Activated CD4-positive, alpha-beta memory T cell treated with anti-CD3 and anti-CD28 coated beads for 36 hours (primary cell): Measurements from ENCODE around the gene BTBD9. TPM values are rescaled to one million over a fixed set of nuclear protein-coding genes. Genes with fewer than 3 reads are reported as not detected.
"Not testable (repeated sequence)": the region's sequence is repeated elsewhere in the genome, so short reads cannot be mapped to it uniquely, and the experiment has no call there.

Experiments used
- CTCF ChIA-PET: fragments of 350-600 bp; sonication (Branson Sonifier 250); formaldehyde crosslinking; loops from one replicate; lab custom pipeline; 2021; ENCODE audit warnings: antibody characterized with exemption, inconsistent platforms; lab: Charles Lee
- POLR2A ChIA-PET: fragments of 350-600 bp; sonication (Branson Sonifier 250); formaldehyde crosslinking; loops from one replicate; lab custom pipeline; 2021; ENCODE audit warnings: antibody characterized with exemption; lab: Charles Lee
- DNase-seq: peaks from one replicate; pipeline ENCODE4 v3.0.0-alpha.2; 2020
- H3K27ac Mint-ChIP-seq: one replicate; pipeline ENCODE4 v1.8.0; 2021; ENCODE audit warnings: mixed read lengths
- H3K27me3 Mint-ChIP-seq: one replicate; pipeline ENCODE4 v1.8.0; 2021; ENCODE audit warnings: mixed read lengths
- H3K36me3 Mint-ChIP-seq: one replicate; pipeline ENCODE4 v1.8.0; 2021; ENCODE audit warnings: mixed read lengths
- H3K4me1 Mint-ChIP-seq: one replicate; pipeline ENCODE4 v1.8.0; 2021; ENCODE audit warnings: low read depth, mixed read lengths
- H3K4me3 Mint-ChIP-seq: one replicate; pipeline ENCODE4 v1.8.0; 2021; ENCODE audit warnings: mild to moderate bottlenecking, mixed read lengths
- H3K9me3 Mint-ChIP-seq: one replicate; pipeline ENCODE4 v1.8.0; 2021; ENCODE audit warnings: mixed read lengths
- intact Hi-C: fragments of 100-400 bp; cut with micrococcal nuclease; formaldehyde crosslinking; loops from one replicate; pipeline ENCODE4 v1.15.1; 2023
- total RNA-seq, 2 experiments: library from RNA; stranded (reverse); gene quantifications; one replicate each; pipeline ENCODE4 v1.2.3, GENCODE V29; 2021

BTBD9 gene
- total RNA-seq, 2 experiments from 2014 or later = 14.4 to 14.6 TPM

DNA sequence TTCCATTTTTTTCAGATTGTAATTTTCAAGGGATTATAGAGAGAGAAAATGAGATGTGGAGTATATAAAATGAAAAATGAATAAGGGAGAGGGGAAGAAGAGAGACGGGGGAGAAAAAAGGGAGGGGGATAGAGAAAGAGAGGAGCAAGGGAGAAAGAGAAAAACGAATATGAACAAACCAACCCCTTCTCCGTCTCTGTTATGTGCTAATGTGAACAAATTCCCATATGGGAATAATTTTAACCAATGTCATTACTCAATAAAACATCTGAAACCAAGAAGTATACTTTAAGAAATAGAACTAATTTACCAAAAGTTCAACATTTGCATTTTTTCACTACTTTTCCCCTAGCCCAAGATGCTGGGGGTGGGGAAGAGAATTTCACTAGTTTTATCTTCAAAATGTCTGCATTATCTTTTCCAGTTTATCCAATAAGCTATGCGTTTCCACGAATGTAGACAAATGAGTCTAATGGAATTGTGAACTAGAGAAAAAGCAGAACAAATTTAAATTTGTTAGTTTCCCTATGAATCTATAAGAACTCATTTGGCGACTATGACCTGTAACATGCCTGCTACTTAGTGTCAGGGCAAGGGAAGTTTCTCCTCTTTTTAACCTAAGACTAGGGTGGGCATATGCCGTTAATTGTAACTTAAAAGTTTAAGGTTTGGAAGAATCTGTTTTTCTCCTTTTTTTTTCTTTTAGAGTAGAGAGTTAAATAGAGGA, 286.3 kb downstream of the BTBD9 start:
- ChIA-PET POLR2A (no interaction called here), CTCF (interaction anchor here (0.5 to 0.7 kb wide), 2 partner anchors 444 to 699 kb away, joined by 3 to 5 read pairs; no protein-coding TSS in a partner anchor)
- no peak for DNase-seq
- no peak overlapping the region for H3K27ac Mint-ChIP-seq
- intact Hi-C loops = loop anchor here (2.0 to 10.0 kb wide), 2 partner anchors 59 to 319 kb away; no protein-coding TSS in a partner anchor
- no peaks in the 10 kb centered on the region for H3K9me3 Mint-ChIP-seq
- H3K36me3 Mint-ChIP-seq = no peaks in the 10 kb centered on the region
- peaks cover 22% of the 10 kb centered on the region for H3K4me1 Mint-ChIP-seq
- H3K4me3 Mint-ChIP-seq = no peak overlapping the region
- H3K27me3 Mint-ChIP-seq = no peaks in the 10 kb centered on the region

DNA sequence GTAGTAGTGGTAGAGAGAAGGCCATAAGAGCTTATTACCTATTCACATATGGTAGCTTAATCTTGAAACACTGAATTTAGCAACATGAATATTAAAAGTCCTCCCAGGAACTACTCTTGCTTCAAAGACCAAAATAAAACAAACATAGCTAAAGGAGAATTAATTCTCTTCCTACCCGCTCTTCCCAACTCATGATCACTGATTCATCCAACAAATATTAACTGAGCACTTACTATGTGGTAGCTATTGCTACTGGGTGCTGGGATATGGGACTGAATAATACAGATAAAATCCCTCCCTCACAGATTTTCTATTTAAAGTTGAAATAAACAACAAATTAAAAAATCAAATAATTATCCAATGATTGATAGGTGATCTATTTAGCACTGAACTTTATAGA, 287.1 kb downstream of the BTBD9 start:
- ChIA-PET POLR2A (no interaction called here), CTCF (no interaction called here)
- Mint-ChIP-seq H3K27me3 (no peaks in the 10 kb centered on the region), H3K4me3 (no peak overlapping the region), H3K27ac (no peak overlapping the region), H3K36me3 (no peaks in the 10 kb centered on the region), H3K9me3 (no peaks in the 10 kb centered on the region), H3K4me1 (peaks cover 22% of the 10 kb centered on the region)
- DNase-seq = no peak
- intact Hi-C loops = loop anchor here (10.0 kb wide), 1 partner anchor 318 kb away; no protein-coding TSS in a partner anchor

DNA sequence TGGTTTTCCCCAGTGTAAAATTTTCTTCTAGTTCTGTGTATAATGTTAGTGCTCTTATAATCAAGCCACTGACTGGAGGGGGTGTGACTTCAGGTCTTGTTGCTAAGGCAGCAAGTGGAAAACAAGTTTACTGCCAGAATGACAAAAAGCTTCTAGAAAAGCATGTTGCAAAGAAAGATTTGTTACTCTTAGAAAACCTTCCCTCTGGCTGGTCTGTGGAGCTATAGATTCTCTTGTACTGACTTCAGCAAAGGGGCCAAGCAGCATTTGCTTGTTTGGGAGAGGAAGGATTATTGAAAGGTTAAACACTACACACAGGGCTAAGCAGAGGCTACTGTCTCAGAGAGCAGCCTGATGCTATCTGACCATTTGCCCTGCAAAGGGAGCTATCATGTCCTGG, 288.8 kb downstream of the BTBD9 start:
- Mint-ChIP-seq H3K4me1 (peaks cover 14% of the 10 kb centered on the region), H3K4me3 (no peak overlapping the region), H3K36me3 (peaks cover 3% of the 10 kb centered on the region), H3K27me3 (no peaks in the 10 kb centered on the region), H3K9me3 (no peaks in the 10 kb centered on the region), H3K27ac (no peak overlapping the region)
- ChIA-PET POLR2A (no interaction called here), CTCF (no interaction called here)
- no peak for DNase-seq
- intact Hi-C loops = loop anchor here (10.0 kb wide), 1 partner anchor 316 kb away; no protein-coding TSS in a partner anchor

DNA sequence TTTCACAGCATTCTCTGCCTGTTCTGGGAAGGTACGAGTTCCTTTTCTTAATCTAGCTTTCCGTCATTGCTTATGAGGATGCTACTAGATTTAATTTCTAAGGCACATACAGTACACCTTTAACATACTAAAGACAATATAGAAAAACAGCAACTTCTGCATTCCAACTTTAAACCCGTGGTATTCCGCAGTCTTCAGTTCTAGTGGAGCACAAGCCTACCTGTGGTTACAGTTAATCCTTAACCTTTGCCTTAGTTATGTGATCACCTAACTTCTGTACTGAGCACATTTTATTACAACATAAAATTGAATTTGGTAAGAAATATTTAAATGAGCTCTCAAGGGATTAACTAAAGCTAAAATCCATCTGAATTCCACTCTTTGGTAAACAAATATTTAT, 289.5 kb downstream of the BTBD9 start:
- no peak overlapping the region for H3K27ac Mint-ChIP-seq

DNA sequence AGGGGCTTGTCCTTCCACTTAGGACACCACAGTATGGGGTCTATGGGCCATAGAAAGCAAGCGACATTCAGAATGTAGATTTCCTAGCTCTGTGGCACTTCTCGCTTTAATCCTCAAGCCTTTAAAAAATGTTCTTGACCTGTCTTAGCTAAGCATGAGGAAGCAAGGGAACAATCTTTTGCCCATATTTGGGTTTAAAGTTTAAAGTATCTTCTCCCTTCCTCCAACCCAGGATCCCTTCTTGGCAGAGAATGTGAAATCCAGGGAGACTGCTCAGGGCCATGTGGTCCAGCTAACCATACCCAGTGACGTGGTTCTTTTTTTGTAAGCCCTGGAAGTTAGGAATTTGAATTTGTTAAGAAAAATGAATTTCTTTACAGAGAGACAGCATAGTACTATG, 289.9 kb downstream of the BTBD9 start:
- H3K27ac Mint-ChIP-seq = no peak overlapping the region
- ChIA-PET POLR2A (interaction anchor here (0.6 kb wide), 1 partner anchor 147 kb away, joined by 6 read pairs; no protein-coding TSS in a partner anchor), CTCF (no interaction called here)
- intact Hi-C loops = loop anchor here (10.0 kb wide), 1 partner anchor 315 kb away; no protein-coding TSS in a partner anchor
- no peaks in the 10 kb centered on the region for H3K9me3 Mint-ChIP-seq
- H3K4me1 Mint-ChIP-seq = peaks cover 5% of the 10 kb centered on the region
- no peak overlapping the region for H3K4me3 Mint-ChIP-seq
- H3K36me3 Mint-ChIP-seq = peaks cover 8% of the 10 kb centered on the region
- no peaks in the 10 kb centered on the region for H3K27me3 Mint-ChIP-seq
- no peak for DNase-seq

More for the DNA sequence above, 289.5 kb downstream of the BTBD9 start:
- H3K36me3 Mint-ChIP-seq = peaks cover 8% of the 10 kb centered on the region
- no peaks in the 10 kb centered on the region for H3K9me3 Mint-ChIP-seq
- no peak overlapping the region for H3K4me3 Mint-ChIP-seq
- CTCF ChIA-PET = no interaction called here
- no peaks in the 10 kb centered on the region for H3K27me3 Mint-ChIP-seq
- H3K4me1 Mint-ChIP-seq = peaks cover 7% of the 10 kb centered on the region
- intact Hi-C loops = loop anchor here (10.0 kb wide), 1 partner anchor 315 kb away; no protein-coding TSS in a partner anchor
- POLR2A ChIA-PET = no interaction called here
- DNase-seq = no peak

DNA sequence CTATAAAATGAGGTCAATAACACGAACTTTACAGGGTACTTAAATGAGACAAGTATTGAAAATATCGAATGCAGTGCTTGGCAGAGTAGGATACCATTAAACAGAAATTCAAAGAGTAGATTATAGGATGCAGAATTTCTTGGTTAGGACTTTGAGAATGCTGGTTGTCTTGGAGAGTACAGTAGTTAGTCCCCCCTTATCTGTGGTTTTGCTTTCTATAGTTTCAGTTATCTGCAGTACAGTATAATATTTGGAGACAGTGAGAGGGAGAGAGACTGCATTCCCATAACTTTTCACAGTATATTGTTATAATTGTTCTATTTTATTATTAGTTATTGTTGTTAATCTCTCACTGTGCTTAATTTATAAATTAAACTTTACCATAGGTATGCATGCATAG, 290.5 kb downstream of the BTBD9 start:
- CTCF ChIA-PET = no interaction called here
- DNase-seq = no peak
- H3K27ac Mint-ChIP-seq = no peak overlapping the region
- no peaks in the 10 kb centered on the region for H3K9me3 Mint-ChIP-seq
- intact Hi-C loops = no loop called here
- no peaks in the 10 kb centered on the region for H3K27me3 Mint-ChIP-seq
- no peak overlapping the region for H3K4me3 Mint-ChIP-seq
- POLR2A ChIA-PET = interaction anchor here (0.6 kb wide), 1 partner anchor 147 kb away, joined by 6 read pairs; no protein-coding TSS in a partner anchor
- no peaks in the 10 kb centered on the region for H3K4me1 Mint-ChIP-seq
- H3K36me3 Mint-ChIP-seq = peaks cover 8% of the 10 kb centered on the region

DNA sequence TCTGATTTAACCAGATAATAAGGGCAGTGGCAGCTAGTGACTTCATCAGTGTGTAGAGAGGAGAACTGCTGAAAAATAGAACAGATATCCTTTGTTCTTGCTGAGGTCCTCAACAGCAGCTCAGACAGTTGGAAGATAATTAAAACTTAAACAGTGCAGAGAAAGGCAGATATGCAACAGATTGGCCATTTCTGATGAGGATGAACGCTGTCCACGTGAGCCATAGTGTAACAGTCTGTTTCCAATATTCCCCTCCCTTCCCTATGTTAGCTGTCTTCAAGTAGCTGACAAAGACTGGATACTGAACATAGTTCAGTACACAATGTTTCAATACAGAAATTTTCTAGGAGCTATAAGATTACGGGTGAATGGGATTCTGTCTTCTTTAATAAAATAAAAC, 291.4 kb downstream of the BTBD9 start:
- no peak for DNase-seq
- Mint-ChIP-seq H3K4me1 (no peaks in the 10 kb centered on the region), H3K27ac (no peak overlapping the region), H3K27me3 (no peaks in the 10 kb centered on the region), H3K36me3 (peaks cover 8% of the 10 kb centered on the region), H3K9me3 (no peaks in the 10 kb centered on the region), H3K4me3 (no peak overlapping the region)
- ChIA-PET CTCF (no interaction called here), POLR2A (no interaction called here)
- intact Hi-C loops = no loop called here

DNA sequence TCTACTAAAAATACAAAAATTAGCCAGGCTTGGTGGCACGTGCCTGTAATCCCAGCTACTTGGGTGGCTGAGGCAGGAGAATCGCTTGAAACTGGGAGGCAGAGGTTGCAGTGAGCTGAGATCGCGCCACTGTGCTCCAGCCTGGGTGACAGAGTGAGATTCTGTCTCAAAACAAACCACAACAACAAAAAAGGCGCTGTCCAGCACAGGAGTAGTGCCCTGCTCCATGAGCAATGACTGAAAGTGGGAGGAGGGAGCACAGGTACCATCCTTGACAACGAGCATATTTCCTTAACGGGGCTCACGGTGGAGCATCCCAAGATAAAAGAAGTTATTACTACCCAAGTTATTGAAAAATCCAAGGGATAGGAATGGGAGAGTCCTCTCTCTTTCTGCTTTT, 291.9 kb downstream of the BTBD9 start:
- DNase-seq, H3K27me3 Mint-ChIP-seq, H3K4me3 Mint-ChIP-seq, H3K4me1 Mint-ChIP-seq, H3K36me3 Mint-ChIP-seq, H3K9me3 Mint-ChIP-seq, H3K27ac Mint-ChIP-seq, CTCF ChIA-PET, POLR2A ChIA-PET, intact Hi-C loops: not testable (repeated sequence)

DNA sequence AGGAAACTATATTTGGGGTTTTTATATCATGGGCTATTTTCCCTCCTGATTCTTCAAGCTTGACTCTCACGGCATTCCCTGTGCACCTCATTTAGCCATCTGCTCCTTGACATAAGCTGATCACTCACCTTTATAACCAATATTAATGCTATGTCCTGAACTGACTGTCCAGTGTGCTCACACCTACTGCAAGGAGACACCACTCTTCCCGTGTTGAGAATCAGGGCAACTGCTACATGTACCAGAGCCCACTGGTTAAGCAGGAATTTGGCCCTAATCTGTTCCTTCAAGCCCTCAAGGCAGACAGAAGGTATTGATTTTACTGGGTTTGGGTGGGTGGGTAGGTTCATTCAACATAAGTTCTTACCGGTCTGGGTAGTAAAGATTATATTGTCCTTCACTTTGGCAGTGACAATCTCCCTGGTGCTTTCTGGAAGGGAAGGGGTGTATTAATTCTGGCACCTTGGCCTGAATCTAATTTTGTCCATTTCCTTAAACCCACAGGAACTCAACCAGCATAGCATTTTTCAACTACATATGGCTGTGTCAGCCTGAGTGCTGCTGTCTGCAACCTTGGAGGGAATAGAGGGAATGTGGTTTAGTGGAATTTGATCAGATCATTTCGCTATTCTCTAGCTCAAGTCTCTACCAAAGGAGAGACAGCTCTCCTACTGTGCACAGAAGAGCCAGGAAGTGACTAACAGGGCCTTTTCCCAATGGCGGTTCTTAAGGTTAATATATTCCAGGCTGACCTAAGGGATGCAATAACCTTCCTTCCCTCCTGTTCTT, 293.2 kb downstream of the BTBD9 start:
- H3K27me3 Mint-ChIP-seq = no peaks in the 10 kb centered on the region
- H3K27ac Mint-ChIP-seq = no peak overlapping the region
- H3K36me3 Mint-ChIP-seq = peaks cover 11% of the 10 kb centered on the region
- intact Hi-C loops = no loop called here
- no peak for DNase-seq
- H3K9me3 Mint-ChIP-seq = no peaks in the 10 kb centered on the region
- CTCF ChIA-PET = no interaction called here
- H3K4me3 Mint-ChIP-seq = no peak overlapping the region
- H3K4me1 Mint-ChIP-seq = no peaks in the 10 kb centered on the region
- POLR2A ChIA-PET = no interaction called here

DNA sequence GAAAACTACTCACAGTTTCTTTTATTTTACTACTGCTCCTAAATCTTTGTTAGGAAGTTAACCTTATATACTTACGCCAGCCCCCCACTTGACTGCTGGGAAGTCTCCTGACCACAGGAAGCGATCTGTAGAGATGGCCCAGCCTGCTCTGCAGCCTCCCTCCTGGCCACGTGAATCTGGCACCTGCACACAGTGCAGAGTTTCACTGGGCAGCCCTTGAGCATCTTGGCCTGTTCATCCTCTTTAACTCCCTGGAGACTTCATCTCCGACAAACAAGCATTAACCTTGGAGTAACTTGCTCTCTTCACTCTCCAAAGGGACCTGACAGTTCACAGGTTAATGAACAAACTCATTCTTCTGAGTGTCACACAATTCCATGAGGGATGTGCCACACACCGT, 294.1 kb downstream of the BTBD9 start:
- H3K27ac Mint-ChIP-seq = no peak overlapping the region
- intact Hi-C loops = no loop called here
- CTCF ChIA-PET = no interaction called here

DNA sequence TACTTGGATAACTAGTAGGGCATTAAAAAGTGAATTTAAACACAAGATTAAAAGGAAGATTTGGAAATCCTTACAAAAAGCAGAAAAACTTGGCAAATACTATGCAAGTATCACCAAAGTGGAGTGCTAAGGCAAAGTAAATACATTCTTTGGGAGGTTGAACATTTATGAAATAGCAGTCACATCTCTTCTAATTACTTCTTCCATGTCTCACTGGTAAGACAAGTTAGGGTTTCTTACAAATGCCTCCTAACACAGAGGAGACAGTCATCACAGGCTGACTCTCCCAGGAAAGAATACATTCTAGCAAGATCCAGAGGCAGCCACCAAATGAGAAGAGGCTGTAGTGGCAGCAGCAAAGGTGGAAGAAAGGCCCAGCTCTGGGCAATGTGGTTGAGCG, 298.2 kb downstream of the BTBD9 start:
- POLR2A ChIA-PET = no interaction called here
- CTCF ChIA-PET = no interaction called here
- intact Hi-C loops = no loop called here
- no peak for DNase-seq
- no peaks in the 10 kb centered on the region for H3K27me3 Mint-ChIP-seq
- H3K27ac Mint-ChIP-seq = no peak overlapping the region
- H3K4me1 Mint-ChIP-seq = no peaks in the 10 kb centered on the region
- peaks cover 3% of the 10 kb centered on the region for H3K9me3 Mint-ChIP-seq
- H3K4me3 Mint-ChIP-seq = no peak overlapping the region
- peaks cover 26% of the 10 kb centered on the region for H3K36me3 Mint-ChIP-seq

More for the DNA sequence above, 294.1 kb downstream of the BTBD9 start:
- Mint-ChIP-seq H3K4me3 (no peak overlapping the region), H3K36me3 (peaks cover 11% of the 10 kb centered on the region), H3K27me3 (no peaks in the 10 kb centered on the region), H3K9me3 (no peaks in the 10 kb centered on the region), H3K4me1 (no peaks in the 10 kb centered on the region)
- POLR2A ChIA-PET = no interaction called here
- no peak for DNase-seq

DNA sequence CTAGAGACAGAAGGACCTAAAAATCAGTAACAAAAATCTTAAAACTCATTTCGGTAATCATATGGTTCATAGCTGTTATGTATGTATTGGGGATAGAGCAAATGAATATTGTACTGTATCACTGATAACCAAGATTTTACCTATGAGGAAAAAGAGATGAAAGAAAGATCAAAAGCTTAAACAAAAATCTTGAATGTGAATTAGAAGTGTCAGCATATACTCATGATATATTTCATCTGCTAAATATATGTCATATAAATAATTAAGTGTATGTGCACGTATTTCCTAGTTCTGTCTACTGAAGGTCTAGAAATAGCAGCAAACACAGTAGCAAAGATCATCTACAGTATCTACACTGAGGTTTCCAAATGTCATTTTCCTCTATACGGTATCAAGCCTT, 299.8 kb downstream of the BTBD9 start:
- no peaks in the 10 kb centered on the region for H3K27me3 Mint-ChIP-seq
- CTCF ChIA-PET = no interaction called here
- no peak for DNase-seq
- H3K36me3 Mint-ChIP-seq = peaks cover 22% of the 10 kb centered on the region
- POLR2A ChIA-PET = no interaction called here
- H3K27ac Mint-ChIP-seq = no peak overlapping the region
- H3K4me3 Mint-ChIP-seq = no peak overlapping the region
- H3K9me3 Mint-ChIP-seq = peaks cover 9% of the 10 kb centered on the region
- intact Hi-C loops = no loop called here
- H3K4me1 Mint-ChIP-seq = no peaks in the 10 kb centered on the region
